ENCODE data around the gene ZNF462.

Gene ZNF462

GRCh38 chr9:107005201-107005600, 142.2 kb downstream of the ZNF462 start:
- TF ChIP-seq CTCF (IDR thresholded peaks at IDR 0.05; ENCODE audit: insufficient read depth, low read length, missing control alignments), result no peak
- no peak for DNase-seq (ENCODE audit: low read depth, low spot score)
- ChIA-PET CTCF (no interaction called here), POLR2A (no interaction called here)
- H3K4me3 ChIP-seq (ENCODE audit: low read depth, low read length), result no peak overlapping the region

GRCh38 chr9:107007402-107007801, 144.4 kb downstream of the ZNF462 start:
- DNase-seq (ENCODE audit: low read depth, low spot score), result no peak
- POLR2A ChIA-PET, result no interaction called here
- CTCF ChIA-PET, result interaction anchor here (1.6 kb wide), 1 partner anchor 10 kb away, joined by 3 read pairs; no protein-coding TSS in a partner anchor
- no peak overlapping the region for H3K4me3 ChIP-seq (ENCODE audit: low read depth, low read length)
- TF ChIP-seq CTCF (IDR thresholded peaks at IDR 0.05; ENCODE audit: insufficient read depth, low read length, missing control alignments), result no peak

- POLR2A ChIA-PET, result no interaction called here
- TF ChIP-seq CTCF (IDR thresholded peaks at IDR 0.05; ENCODE audit: insufficient read depth, low read length, missing control alignments), result no peak
- CTCF ChIA-PET, result interaction anchor here (1.6 kb wide), 1 partner anchor 10 kb away, joined by 3 read pairs; no protein-coding TSS in a partner anchor
- H3K4me3 ChIP-seq (ENCODE audit: low read depth, low read length), result no peak overlapping the region
- DNase-seq (ENCODE audit: low read depth, low spot score), result no peak
Measured at GRCh38 chr9:107008011-107008410, 145.0 kb downstream of the ZNF462 start.

GRCh38 chr9:107008447-107008846, 145.5 kb downstream of the ZNF462 start:
- ChIA-PET POLR2A (no interaction called here), CTCF (interaction anchor here (1.6 kb wide), 1 partner anchor 11 kb away, joined by 3 read pairs; no protein-coding TSS in a partner anchor)
- no peak for DNase-seq (ENCODE audit: low read depth, low spot score)
- no peak for TF ChIP-seq CTCF (IDR thresholded peaks at IDR 0.05; ENCODE audit: insufficient read depth, low read length, missing control alignments)
- no peak overlapping the region for H3K4me3 ChIP-seq (ENCODE audit: low read depth, low read length)

- no peak for DNase-seq (ENCODE audit: low read depth, low spot score)
- no peak for TF ChIP-seq CTCF (IDR thresholded peaks at IDR 0.05; ENCODE audit: insufficient read depth, low read length, missing control alignments)
- CTCF ChIA-PET, result no interaction called here
- H3K4me3 ChIP-seq (ENCODE audit: low read depth, low read length), result no peak overlapping the region
- POLR2A ChIA-PET, result no interaction called here
Measured at GRCh38 chr9:107016383-107016782, 153.4 kb downstream of the ZNF462 start.

- H3K4me3 ChIP-seq (ENCODE audit: low read depth, low read length), result no peak overlapping the region
- ChIA-PET CTCF (no interaction called here), POLR2A (interaction anchor here (0.6 kb wide), 1 partner anchor 37 kb away, joined by 3 read pairs; no protein-coding TSS in a partner anchor)
- peak; percentile 24 for DNase-seq (ENCODE audit: low read depth, low spot score)
- TF ChIP-seq CTCF (IDR thresholded peaks at IDR 0.05; ENCODE audit: insufficient read depth, low read length, missing control alignments), result no peak
Measured at GRCh38 chr9:107018861-107019545, 156.0 kb downstream of the ZNF462 start.
